NCI-H460 (cell line): ENCODE results near the gene RIMBP2. TPM values are rescaled to one million over a fixed set of nuclear protein-coding genes. Genes with fewer than 3 reads are reported as not detected.

Experiments
- DNase-seq: peaks from one replicate; pipeline ENCODE4 v3.0.0-alpha.2; 2016; ENCODE audit warnings: low read depth; ENCODE audit errors: extremely low read depth
- total RNA-seq: library from RNA; depleted of rRNA; stranded (reverse); fragments of >200 nt; shearing (Covaris generic); gene quantifications from 2 replicates; pipeline ENCODE4 v1.2.3, GENCODE V29; 2014

Gene RIMBP2
- total RNA-seq, 1 experiment from 2014 or later: 0.02 TPM

DNA sequence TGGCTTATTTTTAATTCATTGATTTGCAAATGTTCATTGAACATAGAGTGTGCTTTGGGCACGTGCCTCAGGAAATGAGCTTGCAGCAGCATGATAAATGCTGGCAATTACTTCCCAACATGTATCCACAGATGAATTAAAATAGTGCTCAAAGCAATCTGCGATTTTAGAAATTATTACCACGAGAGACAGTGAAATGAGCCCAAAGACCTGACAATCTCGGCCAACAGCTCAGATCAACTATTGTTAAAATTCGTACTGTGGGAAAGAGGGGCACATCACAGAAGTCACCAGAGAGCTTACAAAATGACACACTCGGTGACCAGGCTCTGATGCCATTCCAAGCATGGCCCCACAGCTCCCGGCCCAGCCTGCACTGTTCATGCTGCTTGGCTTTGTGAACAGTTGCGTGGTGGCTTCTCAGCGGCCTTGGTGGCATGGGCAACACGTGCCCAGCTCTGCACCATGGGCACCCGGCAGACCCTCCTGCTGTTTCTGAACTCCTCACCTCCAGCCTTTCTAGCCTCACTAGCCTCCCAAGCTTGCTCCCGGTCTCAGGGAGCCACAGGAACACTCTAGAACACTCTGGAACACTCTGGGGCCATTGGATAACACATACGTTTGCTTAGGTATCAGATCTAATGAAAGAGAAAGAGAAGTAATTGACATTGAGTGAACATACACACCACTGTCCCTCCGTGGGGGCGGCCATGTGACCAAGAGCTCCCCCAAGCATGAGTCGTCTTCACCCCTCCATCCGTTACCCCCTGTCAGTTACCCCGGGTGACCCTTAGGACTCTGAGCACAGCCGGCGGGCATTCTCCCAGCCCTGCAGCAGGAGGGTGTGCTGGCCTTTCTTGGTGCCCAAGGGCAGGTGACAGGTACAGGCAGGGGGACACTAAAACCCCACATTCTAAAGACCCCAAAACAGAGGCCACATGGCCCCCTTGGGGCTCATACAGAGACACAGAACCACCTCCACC lies 28.0 kb downstream of the RIMBP2 start:
- no peak for DNase-seq

GRCh38 chr12:130687190-130687589 lies 28.9 kb downstream of the RIMBP2 start:
- no peak for DNase-seq

- no peak for DNase-seq
These were observed 29.5 kb downstream of the RIMBP2 start for GRCh38 chr12:130686511-130686991.

DNA sequence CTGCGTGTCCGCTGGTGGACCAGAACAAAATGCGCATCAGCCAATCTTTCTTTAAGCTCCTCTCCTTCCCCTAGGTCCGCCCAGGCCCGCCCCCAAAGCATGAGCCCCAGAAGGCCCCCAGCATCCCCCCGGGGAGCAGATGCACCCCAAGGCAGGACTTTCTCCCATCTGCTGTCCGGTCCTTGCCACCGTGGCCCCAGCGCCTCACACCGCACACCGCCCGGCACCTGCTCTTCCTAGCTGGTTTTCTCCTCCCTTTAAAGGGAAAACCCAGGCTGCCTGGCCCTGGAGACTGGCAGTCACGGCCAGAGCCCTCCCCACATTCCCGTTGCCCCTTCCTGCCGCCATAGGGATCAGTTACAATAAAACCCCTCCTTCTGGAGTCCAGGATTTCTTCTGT lies 30.2 kb downstream of the RIMBP2 start:
- DNase-seq: no peak

- no peak for DNase-seq
These were observed 30.8 kb downstream of the RIMBP2 start for GRCh38 chr12:130685250-130685787.

- no peak for DNase-seq
These were observed 32.3 kb downstream of the RIMBP2 start for GRCh38 chr12:130683811-130684210.

GRCh38 chr12:130683080-130683479 lies 33.0 kb downstream of the RIMBP2 start:
- DNase-seq: no peak

DNA sequence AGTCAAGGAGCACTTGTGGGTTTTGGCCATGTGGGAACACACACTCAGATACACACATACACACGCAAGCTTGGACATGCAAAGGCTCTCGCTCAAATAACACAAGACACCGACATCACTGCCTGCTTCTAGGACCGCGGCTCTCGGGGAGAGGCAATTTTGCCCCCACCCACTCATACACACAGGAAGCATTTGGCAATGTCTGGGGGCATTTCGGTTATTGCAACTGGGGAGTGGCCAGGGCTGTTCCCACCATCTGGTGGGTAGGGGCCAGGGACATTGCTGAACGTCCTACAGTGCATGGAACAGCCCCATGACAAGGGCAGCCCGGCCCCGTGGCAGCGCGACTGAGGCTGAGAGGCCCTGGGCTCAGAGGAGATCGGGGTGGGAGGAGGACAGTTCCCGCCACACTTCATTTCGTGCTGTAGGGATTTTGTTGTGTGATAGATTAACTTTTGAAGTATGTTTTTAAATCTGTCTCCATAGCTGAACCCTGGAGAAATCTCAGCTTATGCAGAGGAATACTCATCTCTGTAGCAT lies 35.6 kb downstream of the RIMBP2 start:
- DNase-seq: no peak

GRCh38 chr12:130677957-130678558 lies 38.0 kb downstream of the RIMBP2 start:
- DNase-seq: no peak

DNA sequence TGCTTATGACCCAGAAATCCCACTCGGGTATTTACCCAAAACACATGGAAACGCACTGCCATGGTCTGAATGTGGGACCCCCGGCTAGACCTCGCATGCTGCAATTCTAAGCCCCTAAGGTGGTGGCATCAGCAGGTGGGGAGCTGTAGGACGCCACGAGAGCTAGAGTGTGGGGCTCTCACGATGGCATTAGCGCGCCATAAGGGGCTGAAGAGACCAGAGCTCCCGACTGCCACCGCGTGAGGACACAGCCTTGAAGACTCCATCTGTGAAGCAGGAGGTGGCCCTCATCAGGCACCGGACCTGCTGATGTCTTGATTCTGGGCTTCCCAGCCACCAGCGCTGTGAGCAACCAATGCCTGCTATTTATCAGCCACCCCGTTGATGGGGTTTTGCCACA lies 40.3 kb downstream of the RIMBP2 start:
- DNase-seq: no peak

GRCh38 chr12:130675121-130675520 lies 41.0 kb downstream of the RIMBP2 start:
- DNase-seq: no peak

- no peak for DNase-seq
These were observed 41.4 kb downstream of the RIMBP2 start for GRCh38 chr12:130674676-130675075.

DNA sequence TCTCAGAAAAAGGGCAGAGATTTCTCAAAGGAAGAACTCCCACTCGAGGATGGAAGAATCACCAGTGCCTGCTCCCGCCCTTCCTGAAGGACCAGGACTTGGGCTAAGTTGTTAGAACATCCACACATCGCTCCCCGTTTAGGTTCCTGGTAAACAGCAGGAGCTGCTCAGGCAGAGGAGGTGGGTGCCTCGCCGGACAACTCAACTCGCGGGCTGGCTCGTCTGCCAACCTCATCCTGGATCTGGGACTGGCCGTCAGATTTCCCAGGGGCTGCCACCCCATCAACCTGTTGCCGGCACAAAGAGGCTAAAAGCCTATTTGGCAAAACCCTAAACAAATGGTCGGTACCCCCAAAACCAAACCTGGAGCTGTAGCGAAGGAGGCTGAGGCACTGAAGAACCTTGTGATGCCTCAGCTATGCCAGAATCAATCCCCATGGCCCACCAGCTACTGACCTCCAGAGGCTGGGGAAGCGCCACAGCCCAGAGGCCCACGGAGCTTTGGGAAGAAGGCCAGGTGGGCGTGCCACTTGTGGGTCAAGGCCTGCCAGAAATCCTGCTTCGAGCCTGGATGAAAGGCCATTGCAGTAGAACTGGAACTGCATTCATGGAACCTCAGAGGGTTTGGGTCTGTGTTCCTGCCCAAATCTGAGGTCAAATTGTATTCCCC lies 42.9 kb downstream of the RIMBP2 start:
- no peak for DNase-seq

- DNase-seq: no peak
These were observed 43.8 kb downstream of the RIMBP2 start for GRCh38 chr12:130672089-130672820.

- DNase-seq: no peak
These were observed 44.5 kb downstream of the RIMBP2 start for GRCh38 chr12:130671556-130671955.

DNA sequence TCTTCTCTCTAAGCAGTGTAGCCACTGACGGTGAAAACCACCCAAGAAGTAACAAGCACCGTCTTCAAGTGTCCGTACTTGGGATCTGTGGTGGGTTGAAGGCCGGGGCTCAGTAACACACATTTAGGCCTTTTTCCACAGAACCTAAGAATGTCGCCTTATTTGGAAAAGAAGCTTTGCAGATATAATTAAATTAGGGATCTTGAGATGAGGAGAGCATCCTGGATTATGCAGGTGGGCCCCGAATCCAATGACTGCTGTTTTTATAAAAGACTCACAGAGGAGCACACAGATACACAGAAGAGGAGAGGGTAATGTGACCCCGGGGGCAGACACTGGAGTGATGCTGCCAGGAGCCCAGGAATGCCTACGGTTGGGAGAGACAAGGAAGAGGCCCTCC lies 46.3 kb downstream of the RIMBP2 start:
- no peak for DNase-seq

DNA sequence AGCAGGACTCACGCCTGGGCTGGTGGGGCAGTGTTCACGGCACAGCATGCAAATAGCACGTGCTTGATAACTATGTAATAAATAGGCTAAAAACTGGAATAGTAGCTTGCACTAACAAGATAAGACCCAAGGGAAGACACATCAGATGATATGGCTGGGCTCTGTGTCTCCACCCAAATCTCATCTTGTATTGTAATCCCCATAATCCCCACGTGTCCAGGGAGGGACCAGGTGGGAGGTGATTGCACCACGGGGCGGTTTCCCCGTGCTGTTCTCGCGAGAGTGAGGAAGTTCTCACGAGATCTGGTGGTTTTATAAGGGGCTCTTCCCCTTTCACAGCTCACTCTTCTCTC lies 46.9 kb downstream of the RIMBP2 start:
- DNase-seq: no peak

DNA sequence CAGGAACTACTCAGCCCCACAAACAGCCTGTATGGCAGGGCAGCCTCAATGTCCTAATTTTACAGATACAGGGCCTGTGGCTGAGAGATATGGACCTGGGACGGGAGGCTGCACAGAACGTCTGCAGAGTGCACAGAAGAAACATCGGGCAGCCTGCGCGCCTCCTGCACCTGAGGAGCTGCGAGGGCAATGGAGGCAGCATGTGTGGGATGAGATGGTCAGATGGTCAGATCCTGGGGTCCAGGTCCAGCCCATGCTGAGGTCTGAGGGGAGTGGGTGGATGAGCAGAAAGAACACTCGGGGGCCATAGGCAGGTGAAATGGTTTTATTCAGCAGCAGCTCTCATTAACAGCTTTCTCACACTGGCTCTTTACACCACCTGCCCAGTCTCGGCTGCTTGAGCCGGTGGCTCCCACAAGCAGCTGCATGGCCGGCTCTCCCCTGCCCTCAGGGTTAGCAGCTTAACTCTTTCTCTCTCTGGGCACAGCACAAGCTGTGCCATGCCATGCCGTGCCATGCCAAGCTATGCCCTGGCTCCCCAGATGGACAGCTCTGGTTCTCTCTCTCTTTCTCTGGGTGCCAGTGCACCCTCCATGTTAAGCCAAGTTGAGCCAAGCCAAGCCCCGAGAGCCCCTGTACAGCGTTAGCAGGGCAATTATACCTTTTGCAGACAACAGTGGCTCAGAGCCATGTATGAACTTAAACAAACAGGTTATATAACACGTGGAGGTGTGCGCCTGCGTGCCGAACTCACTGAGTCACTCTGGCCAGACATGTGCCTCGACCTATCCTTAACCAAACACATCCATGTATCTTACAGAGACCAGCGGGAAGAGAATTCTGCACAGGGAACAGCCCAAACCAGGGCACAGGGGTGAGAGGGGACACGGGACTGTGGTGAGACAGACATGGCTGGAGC lies 47.6 kb downstream of the RIMBP2 start:
- no peak for DNase-seq

DNA sequence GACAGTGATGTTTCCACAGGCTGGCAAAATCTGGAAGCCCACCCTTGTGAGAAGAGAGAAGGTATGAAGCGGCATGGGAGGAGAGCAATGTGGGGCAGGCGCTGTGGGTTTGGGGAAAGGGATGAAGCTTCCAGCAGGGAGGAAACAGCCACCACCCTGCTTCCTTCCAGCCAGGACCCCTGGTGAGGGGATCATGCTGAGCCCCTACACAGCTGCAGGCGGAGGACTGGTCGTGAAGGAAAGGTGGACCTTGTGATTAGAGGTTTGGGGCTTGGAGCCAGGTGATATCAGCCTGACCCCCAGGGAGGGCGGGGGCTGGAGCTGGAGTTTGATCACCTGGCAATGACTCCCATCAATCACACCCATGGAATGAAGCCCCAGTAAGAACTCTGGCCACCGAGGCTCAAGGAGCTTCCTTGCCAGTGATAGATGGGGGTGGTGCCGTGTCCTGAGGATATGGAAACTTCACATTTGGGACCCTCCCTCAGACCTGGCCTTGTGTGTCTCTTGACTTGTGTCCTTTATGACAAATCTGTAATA lies 48.6 kb downstream of the RIMBP2 start:
- DNase-seq: no peak
